G401 (cell line): ENCODE results near the gene IKZF2. TPM values are rescaled to one million over a fixed set of nuclear protein-coding genes. Genes with fewer than 3 reads are reported as not detected.

Experiments used
- DNase-seq: peaks from one replicate; pipeline ENCODE4 v3.0.0-alpha.2; 2015; ENCODE audit warnings: low spot score
- in situ Hi-C: cut with HindIII; loops from 2 replicates; pipeline ENCODE4 v1.10.0; 2016; ENCODE audit warnings: low sequenced_read_pairs, mixed read lengths
- total RNA-seq: library from RNA; depleted of rRNA; stranded (reverse); fragments of >200 nt; shearing (Covaris generic); gene quantifications from 2 replicates; pipeline ENCODE4 v1.2.3, GENCODE V29; 2014; rRNA removed

Gene IKZF2
- 0.80 TPM in 1 of 2 replicates, not detected in the other for total RNA-seq

DNA sequence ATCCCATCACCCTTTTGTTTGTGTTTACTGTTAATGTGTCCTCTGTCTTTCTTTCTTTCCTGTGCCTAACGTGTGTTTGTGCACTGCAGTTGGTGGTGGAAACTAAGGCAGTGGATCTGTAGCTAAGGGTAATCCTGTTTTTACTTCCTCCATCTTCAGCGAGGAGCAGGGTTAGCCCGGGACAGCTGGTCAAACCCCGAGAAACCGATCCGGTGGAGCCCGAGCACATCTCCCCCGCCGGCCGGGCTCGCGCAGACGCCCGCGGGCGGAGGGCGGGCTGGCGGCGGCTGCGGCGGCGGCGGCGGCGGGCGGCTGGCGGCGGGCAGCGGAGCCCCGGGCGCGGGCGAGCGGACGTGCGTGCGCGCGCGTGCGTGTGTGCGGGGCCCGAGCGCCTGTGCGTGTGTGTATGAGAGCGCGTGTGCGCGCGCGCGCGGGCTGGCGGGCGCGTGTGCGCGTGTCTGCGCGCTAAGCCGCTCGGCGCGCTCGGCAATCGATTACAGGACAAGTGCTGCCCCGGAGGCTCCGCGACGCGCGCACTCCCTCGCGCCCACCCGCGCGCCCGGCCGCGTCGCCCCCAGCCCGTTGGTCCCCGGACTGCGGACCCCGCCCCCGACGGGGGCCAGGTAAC, at the start of gene IKZF2:
Gene IKZF2, minus strand, starts transcription at position 176 of the 628 bp plus-strand sequence. CDS start 2,983 bp downstream, outside the sequence.
- DNase-seq = peak; percentile 85
- in situ Hi-C loops = no loop called here

- in situ Hi-C loops = no loop called here
Observed at GRCh38 chr2:213199871-213200270, 48.5 kb upstream of the IKZF2 start.

GRCh38 chr2:213189001-213189899, 37.8 kb upstream of the IKZF2 start:
- DNase-seq = peak; percentile 4
- in situ Hi-C loops = no loop called here

More at GRCh38 chr2:213199871-213200270, 48.5 kb upstream of the IKZF2 start:
- no peak for DNase-seq

GRCh38 chr2:213188533-213188867, 37.1 kb upstream of the IKZF2 start:
- in situ Hi-C loops = no loop called here
- DNase-seq = no peak

GRCh38 chr2:213187833-213188532, 36.6 kb upstream of the IKZF2 start:
- no peak for DNase-seq
- in situ Hi-C loops = no loop called here

GRCh38 chr2:213187386-213187785, 36.0 kb upstream of the IKZF2 start:
- no peak for DNase-seq
- in situ Hi-C loops = no loop called here

- DNase-seq = no peak
- in situ Hi-C loops = no loop called here
Observed at GRCh38 chr2:213185147-213185822, 33.9 kb upstream of the IKZF2 start.

DNA sequence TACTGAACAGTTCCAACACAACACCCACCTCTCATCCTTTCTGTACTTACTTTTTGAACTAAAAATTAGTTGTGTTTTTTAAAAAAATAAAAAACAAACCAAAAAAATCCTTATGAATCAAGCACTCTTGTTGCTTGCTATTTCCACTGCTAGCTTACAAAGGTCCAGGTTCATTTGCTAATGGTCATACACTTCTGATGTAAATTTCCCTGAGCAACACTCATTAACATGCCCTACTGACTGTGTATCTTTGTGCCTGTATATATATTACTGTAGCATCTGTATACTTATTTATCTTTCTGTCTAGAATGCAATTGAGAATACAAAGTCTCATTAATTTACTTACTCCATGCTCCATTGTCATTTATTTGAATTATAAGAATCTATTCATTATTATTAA, 30.3 kb upstream of the IKZF2 start:
- no peak for DNase-seq
- in situ Hi-C loops = no loop called here

DNA sequence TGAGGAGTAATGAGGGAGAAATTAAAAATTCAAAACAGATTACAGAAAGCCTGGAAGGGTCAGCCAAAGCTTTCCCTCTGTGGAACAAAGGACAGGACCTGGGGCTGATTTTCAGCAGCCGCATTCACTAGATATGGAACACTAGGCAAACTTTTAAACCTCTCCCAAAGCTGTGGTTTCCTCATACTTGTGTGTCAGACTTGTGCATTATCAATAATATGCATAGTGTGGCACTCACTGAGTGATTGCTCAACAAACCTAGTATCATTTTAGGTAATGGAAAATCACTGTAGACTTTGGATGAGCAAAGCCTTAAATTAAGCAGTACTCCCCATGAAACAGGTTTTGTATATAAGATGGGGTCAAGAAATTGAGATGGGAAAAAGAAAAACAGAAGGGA, 26.3 kb upstream of the IKZF2 start:
- no peak for DNase-seq
- in situ Hi-C loops = no loop called here

DNA sequence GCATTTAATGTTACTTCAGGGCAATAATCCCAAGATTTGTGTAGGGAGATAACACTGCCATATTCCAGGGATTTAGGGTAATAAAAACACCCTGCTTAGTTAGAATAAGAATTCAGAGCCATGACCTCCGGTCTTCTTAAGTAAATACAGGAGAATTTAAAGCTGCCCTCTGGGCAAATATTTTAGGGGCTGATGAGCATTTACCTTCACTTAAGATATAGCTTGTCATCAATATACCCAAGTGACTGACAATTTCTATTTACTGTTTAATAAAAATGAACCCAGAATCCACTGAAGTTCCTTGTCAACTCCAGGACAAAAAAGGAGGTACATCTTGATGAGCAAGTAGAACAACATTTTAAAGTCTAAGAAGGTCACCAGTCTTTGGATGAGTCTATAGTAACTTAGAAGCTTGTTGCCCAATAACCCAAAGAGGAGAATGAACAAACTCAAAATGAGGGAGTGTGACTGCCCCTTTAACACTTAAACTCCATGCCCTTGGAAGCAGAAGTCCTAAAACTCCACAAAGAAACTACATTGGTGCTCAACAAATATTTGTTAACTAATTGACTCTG, 24.3 kb upstream of the IKZF2 start:
- in situ Hi-C loops = no loop called here
- no peak for DNase-seq

GRCh38 chr2:213172641-213173040, 21.2 kb upstream of the IKZF2 start:
- in situ Hi-C loops = no loop called here
- DNase-seq = no peak

DNA sequence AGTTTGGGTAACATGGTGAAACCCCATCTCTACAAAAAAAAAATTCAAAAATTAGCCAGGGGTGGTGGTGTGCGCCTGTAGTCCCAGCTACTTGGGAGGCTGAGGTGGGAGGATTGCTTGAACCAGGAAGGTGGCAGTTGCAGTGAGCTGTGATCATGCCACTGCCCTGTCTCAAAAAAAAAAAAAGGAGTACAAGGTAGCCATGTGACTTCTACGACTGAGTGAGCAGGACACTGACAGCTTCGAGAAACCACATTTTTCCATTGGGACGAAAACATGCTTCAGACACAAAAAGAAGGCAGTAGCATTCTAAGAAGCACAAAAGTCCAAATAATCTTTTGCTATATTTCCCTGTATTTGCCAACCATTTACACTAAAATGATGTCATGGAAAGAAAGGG, 19.7 kb upstream of the IKZF2 start:
- in situ Hi-C loops = no loop called here
- DNase-seq = no peak

DNA sequence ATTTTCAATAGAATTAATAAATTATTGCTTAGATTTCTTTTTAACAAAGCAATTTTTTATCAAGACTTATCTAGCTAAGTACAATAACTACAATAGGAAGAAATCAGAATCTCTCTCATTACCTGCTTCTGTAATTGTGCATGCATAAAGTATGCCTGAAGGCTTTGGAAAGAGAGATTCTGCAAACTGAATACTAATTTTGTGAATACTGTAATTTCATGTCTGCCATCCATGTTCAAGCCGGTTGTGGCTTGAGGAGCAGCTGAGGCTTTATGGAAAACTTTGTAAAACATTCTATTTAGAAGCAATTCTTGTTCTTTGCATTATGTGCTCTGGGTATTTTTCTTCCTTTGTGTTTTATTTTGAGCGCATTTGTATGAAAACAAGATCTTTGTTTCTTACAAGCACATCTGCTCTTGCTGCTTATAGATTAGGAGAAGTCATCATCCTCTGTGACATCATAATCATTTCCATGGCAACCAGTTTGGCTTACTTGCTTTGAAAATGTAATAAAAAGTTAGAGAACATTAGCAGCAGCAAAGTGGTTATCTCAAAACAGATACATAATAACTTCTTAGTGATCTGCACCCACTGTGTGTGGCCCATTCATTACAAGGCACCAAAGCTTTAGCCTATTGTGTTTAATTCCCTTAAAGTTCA, 16.0 kb upstream of the IKZF2 start:
- in situ Hi-C loops = no loop called here
- no peak for DNase-seq

GRCh38 chr2:213166109-213166508, 14.7 kb upstream of the IKZF2 start:
- no peak for DNase-seq
- in situ Hi-C loops = no loop called here

GRCh38 chr2:213164263-213164662, 12.9 kb upstream of the IKZF2 start:
- in situ Hi-C loops = no loop called here
- no peak for DNase-seq

GRCh38 chr2:213162516-213163118, 11.2 kb upstream of the IKZF2 start:
- DNase-seq = no peak
- in situ Hi-C loops = no loop called here

DNA sequence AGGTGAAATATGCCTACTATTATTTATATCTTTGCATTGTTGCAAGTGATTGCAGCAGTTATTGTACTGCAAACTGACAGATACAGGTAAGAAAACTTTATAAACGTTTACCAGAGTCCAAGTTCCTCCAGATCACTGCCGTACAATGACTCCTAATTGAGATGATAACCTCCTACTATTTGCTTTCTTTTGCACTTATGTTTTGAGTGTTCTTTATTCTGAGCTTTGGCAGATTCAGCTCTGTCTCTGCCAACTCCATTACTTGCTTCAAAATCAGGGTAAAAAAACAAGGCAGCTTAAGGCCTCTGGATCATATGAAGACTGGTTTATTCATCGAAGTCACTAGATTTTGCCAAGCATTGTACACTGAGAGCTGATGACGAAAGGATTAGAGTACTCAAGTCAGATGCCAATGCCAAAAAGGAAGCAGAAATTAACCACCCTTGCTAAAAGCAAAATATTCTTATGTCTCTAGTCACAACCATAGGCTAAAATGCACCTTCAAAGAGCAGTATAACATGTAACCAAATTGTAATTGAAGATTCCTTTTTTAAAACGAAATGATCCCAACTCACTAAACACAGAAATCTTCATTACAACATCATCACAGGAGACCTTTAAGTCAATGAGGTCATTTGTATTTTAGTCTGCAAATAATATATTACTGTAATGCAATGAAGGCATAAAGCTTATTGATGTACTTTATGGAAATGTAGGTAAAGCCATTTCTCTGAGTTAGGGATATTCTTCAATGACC, 10.5 kb upstream of the IKZF2 start:
- no peak for DNase-seq
- in situ Hi-C loops = no loop called here

- in situ Hi-C loops = no loop called here
Observed at GRCh38 chr2:213159768-213160167, 8.4 kb upstream of the IKZF2 start.

More at GRCh38 chr2:213159768-213160167, 8.4 kb upstream of the IKZF2 start:
- DNase-seq = no peak
